ENCODE data around the gene CHRM1.

- TF ChIP-seq CTCF (IDR thresholded peaks at IDR 0.05) (no peak), POLR2A (IDR thresholded peaks at IDR 0.05) (no peak), POLR2AphosphoS5 (IDR thresholded peaks at IDR 0.05) (no peak)
Observed at GRCh38 chr11:62883673-62884072, 37.5 kb downstream of the CHRM1 start.
